ENCODE data around the gene DUSP10. TPM values are rescaled to one million over a fixed set of nuclear protein-coding genes. Genes with fewer than 3 reads are reported as not detected.

Gene DUSP10
- total and polyA plus RNA-seq, 2 of the 13 experiments (the other 11 are each of a cell fraction or from before 2014, with no cell fraction given) = 2.1 to 4.4 TPM

DNA sequence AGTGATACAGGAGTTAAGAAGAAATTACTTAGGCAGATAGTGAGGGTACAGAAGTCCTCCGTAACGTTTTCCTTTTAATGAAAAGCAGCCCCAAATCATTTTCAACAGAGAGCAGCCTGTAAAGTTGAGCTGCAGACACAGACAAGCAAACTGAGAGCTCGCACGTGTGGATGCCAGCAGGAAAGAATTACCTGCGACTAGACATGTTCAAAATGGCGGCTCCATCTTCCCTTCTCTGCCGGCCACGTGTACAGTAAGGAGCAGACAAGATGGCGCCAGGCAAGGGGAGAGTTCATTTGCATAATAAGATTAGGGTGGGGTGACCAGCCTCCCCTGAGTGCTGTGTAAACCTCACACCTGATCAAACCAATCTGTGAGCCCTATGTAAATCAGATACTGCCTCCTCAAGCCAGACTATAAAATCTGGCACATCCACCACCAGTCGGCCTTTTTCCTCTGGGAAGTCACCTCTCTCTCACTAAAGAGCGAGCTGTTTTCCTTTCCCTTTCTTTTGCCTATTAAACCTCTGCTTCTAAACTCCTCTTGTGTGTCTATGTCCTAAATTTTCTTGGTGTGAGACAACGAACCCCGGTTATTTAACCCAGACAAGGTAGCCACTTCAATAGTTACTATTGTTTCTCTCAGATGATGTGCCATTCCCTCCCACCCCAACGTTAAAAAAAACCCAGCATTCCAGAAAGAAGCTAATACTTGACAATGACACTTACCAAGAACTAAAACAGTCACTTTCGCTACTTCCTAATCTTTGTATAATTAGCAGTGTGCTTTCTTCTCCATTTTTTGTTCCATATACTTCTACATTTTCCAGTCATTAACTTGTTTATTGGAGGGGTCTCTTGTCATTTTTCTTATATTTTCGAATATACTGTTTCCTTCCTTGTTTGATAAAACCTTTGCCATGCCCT lies 27.4 kb downstream of the DUSP10 start:
- 81% methylated on average over 16 of the region's 16 CpGs for WGBS (ENCODE audit: low lambda C conversion rate)
- H3K36me3 ChIP-seq (replicated peaks in 1 of 2; ENCODE audit: control insufficient read depth in 1 of 2, insufficient read depth in 2 of 2, low read length in 2 of 2) = no peaks in the 10 kb centered on the region
- no TSS peak for BruUV-seq (replicated peaks)
- no peak overlapping the region for H2AFZ ChIP-seq (ENCODE audit: low read length)
- intact Hi-C loops (cut with micrococcal nuclease; ENCODE audit: unreplicated experiment) (no loop called here), in situ Hi-C loops (cut with HindIII; ENCODE audit: extremely low pct_ligation_motif_present, low pct_unique_long_range_greater_than_20kb) (no loop called here)
- ChIA-PET POLR2A (interaction anchor here (0.9 to 1.8 kb wide), 5 partner anchors 13 to 741 kb away, joined by 3 to 45 read pairs (median 4); partner anchors contain the start of gene DUSP10), CTCF (ENCODE audit: low intra/inter-chr PET ratio, low total read pairs) (no interaction called here)
- H3K27me3 ChIP-seq (ENCODE audit: control insufficient read depth in 1 of 2, insufficient read depth in 2 of 2, low read length in 2 of 2) = no peaks in the 10 kb centered on the region
- H3K27ac ChIP-seq (ENCODE audit: extremely low read length, insufficient read depth, low read length) = peak overlapping the region; percentile 85
- peak overlapping the region; percentile 57; the same call in 1 of the 2 replicates for H3K9ac ChIP-seq (ENCODE audit: insufficient read depth, low read depth, low read length)
- peaks cover 94% of the 10 kb centered on the region for H3K4me1 ChIP-seq (ENCODE audit: insufficient read depth, low read length)
- FAIRE-seq (no peak), DNase-seq (ENCODE audit: low spot score) (no peak), ATAC-seq (no peak)
- peaks cover 5% of the 10 kb centered on the region for H3K79me2 ChIP-seq (ENCODE audit: insufficient read depth, low read length)
- no peak for TF ChIP-seq HOXA3 (CRISPR knock-in tag; IDR thresholded peaks at IDR 0.05)
- TF ChIP-seq FOXK2 (IDR thresholded peaks at IDR 0.05) = no peak
- no peak for TF ChIP-seq MXI1 (IDR thresholded peaks at IDR 0.05; ENCODE audit: borderline replicate concordance, low read depth, low read length)
- no peak for TF ChIP-seq CBX2 (IDR thresholded peaks at IDR 0.05; ENCODE audit: low read depth, low read length)
- no peak for TF ChIP-seq CBX2 (CRISPR knock-in tag; IDR thresholded peaks at IDR 0.05; ENCODE audit: low read depth)
- TF ChIP-seq EP300 (IDR thresholded peaks at IDR 0.05; ENCODE audit: low read depth in 2 of 2, low read length in 2 of 2) = no peak
- no peak for TF ChIP-seq EP300 (CRISPR knock-in tag; IDR thresholded peaks at IDR 0.05; ENCODE audit: borderline replicate concordance)
- TF ChIP-seq, protein P1, sequence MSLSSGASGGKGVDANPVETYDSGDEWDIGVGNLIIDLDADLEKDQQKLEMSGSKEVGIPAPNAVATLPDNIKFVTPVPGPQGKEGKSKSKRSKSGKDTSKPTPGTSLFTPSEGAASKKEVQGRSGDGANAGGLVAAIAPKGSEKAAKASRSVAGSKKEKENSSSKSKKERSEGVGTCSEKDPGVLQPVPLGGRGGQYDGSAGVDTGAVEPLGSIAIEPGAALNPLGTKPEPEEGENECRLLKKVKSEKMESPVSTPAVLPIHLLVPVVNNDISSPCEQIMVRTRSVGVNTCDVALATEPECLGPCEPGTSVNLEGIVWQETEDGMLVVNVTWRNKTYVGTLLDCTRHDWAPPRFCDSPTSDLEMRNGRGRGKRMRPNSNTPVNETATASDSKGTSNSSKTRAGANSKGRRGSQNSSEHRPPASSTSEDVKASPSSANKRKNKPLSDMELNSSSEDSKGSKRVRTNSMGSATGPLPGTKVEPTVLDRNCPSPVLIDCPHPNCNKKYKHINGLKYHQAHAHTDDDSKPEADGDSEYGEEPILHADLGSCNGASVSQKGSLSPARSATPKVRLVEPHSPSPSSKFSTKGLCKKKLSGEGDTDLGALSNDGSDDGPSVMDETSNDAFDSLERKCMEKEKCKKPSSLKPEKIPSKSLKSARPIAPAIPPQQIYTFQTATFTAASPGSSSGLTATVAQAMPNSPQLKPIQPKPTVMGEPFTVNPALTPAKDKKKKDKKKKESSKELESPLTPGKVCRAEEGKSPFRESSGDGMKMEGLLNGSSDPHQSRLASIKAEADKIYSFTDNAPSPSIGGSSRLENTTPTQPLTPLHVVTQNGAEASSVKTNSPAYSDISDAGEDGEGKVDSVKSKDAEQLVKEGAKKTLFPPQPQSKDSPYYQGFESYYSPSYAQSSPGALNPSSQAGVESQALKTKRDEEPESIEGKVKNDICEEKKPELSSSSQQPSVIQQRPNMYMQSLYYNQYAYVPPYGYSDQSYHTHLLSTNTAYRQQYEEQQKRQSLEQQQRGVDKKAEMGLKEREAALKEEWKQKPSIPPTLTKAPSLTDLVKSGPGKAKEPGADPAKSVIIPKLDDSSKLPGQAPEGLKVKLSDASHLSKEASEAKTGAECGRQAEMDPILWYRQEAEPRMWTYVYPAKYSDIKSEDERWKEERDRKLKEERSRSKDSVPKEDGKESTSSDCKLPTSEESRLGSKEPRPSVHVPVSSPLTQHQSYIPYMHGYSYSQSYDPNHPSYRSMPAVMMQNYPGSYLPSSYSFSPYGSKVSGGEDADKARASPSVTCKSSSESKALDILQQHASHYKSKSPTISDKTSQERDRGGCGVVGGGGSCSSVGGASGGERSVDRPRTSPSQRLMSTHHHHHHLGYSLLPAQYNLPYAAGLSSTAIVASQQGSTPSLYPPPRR (CRISPR knock-in tag; IDR thresholded peaks at IDR 0.05; ENCODE audit: borderline replicate concordance) = no peak
- peak overlapping the region in 2 of 3 experiments; percentile 31 to 34; a peak in 2 of 6 replicates for H3K4me3 ChIP-seq (replicated peaks in 1 of 3; ENCODE audit: insufficient read depth in 1 of 3, low read depth in 2 of 3, low read length in 3 of 3)
- H4K20me1 ChIP-seq (ENCODE audit: insufficient read depth, low read length) = no peaks in the 10 kb centered on the region
- peak overlapping the region; percentile 87 for H3K4me2 ChIP-seq (ENCODE audit: low read depth, low read length)
- no peaks in the 10 kb centered on the region for H3K9me3 ChIP-seq (ENCODE audit: low read length)
